ENCODE results near the gene ECE2.
A peak's percentile ranks its signal among the peaks of the same experiment; 100 is the strongest.

GRCh38 chr3:184305577-184305976 lies 29.8 kb downstream of the ECE2 start:
- TF ChIP-seq, protein P1, sequence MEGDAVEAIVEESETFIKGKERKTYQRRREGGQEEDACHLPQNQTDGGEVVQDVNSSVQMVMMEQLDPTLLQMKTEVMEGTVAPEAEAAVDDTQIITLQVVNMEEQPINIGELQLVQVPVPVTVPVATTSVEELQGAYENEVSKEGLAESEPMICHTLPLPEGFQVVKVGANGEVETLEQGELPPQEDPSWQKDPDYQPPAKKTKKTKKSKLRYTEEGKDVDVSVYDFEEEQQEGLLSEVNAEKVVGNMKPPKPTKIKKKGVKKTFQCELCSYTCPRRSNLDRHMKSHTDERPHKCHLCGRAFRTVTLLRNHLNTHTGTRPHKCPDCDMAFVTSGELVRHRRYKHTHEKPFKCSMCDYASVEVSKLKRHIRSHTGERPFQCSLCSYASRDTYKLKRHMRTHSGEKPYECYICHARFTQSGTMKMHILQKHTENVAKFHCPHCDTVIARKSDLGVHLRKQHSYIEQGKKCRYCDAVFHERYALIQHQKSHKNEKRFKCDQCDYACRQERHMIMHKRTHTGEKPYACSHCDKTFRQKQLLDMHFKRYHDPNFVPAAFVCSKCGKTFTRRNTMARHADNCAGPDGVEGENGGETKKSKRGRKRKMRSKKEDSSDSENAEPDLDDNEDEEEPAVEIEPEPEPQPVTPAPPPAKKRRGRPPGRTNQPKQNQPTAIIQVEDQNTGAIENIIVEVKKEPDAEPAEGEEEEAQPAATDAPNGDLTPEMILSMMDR (conservative IDR thresholded peaks at IDR 0.05; ENCODE audit: low read depth, low read length) = peak; percentile 49
- TF ChIP-seq EZH2 (IDR thresholded peaks at IDR 0.05; ENCODE audit: borderline replicate concordance, low read depth, low read length, poor library complexity, severe bottlenecking) = no peak

Data from A673 (cell line).